ENCODE measurements around the gene CD38. TPM values are rescaled to one million over a fixed set of nuclear protein-coding genes. Genes with fewer than 3 reads are reported as not detected.
"Not testable (repeated sequence)": the region's sequence is repeated elsewhere in the genome, so short reads cannot be mapped to it uniquely, and the experiment has no call there.

The CD38 gene
- total and polyA plus RNA-seq, 2 experiments from 2014 or later, result not detected

DNA sequence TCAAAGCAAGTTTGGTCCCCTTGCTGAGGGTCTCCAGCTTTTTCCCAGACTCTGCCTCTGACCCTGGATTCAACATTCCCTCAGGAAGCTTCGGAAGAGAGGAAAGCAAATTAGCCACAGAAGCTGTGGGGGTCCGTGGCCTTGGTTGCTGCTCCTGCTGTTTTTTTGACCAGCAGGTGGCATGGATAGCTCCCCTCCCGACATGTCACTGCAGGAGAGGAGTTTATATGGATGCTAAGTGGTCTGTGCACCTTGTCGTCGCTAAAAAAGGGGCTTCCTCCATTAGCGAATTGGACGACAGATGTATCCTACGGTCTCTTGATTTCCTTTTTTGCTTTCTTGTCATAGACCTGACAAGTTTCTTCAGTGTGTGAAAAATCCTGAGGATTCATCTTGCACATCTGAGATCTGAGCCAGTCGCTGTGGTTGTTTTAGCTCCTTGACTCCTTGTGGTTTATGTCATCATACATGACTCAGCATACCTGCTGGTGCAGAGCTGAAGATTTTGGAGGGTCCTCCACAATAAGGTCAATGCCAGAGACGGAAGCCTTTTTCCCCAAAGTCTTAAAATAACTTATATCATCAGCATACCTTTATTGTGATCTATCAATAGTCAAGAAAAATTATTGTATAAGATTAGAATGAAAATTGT is 70.2 kb downstream of the CD38 start:
- no peak for DNase-seq (ENCODE audit: low read depth in 1 of 2, low spot score in 1 of 2)
- Histone ChIP-seq H3K36me3 (no peaks in the 10 kb centered on the region), H3K4me1 (ENCODE audit: low read depth) (no peaks in the 10 kb centered on the region), H3K27me3 (no peaks in the 10 kb centered on the region), H3K4me3 (no peak overlapping the region), H3K9me3 (ENCODE audit: low read depth) (no peaks in the 10 kb centered on the region), H3K27ac (no peak overlapping the region)
- TF ChIP-seq CTCF (IDR thresholded peaks at IDR 0.05; ENCODE audit: low read depth, low read length), result no peak

DNA sequence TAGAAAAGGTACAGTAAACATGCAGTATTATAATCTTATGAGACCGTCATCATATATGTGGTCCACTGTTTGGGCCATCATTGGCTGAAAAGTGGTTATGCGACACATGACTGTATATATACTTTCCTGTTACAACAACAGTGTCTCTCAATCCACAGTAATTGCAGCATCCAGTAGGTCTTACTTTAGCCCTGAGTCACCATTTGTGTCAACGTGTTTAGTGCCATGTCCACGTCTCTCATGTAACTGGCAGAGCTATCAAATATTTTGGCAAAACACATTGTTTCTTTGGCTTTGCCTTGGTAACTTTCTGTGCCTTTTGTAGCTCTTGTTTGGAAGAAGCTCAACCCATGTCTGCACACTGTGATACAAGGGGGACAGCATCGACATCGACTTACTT is 73.8 kb downstream of the CD38 start:
- TF ChIP-seq CTCF (IDR thresholded peaks at IDR 0.05; ENCODE audit: low read depth, low read length), result no peak
- no peaks in the 10 kb centered on the region for H3K9me3 ChIP-seq (ENCODE audit: low read depth)
- H3K4me1 ChIP-seq (ENCODE audit: low read depth), result no peaks in the 10 kb centered on the region
- H3K36me3 ChIP-seq, result no peaks in the 10 kb centered on the region
- H3K27me3 ChIP-seq, result no peaks in the 10 kb centered on the region
- H3K4me3 ChIP-seq, result no peak overlapping the region
- H3K27ac ChIP-seq, result no peak overlapping the region
- DNase-seq (ENCODE audit: low read depth in 1 of 2, low spot score in 1 of 2), result no peak

DNA sequence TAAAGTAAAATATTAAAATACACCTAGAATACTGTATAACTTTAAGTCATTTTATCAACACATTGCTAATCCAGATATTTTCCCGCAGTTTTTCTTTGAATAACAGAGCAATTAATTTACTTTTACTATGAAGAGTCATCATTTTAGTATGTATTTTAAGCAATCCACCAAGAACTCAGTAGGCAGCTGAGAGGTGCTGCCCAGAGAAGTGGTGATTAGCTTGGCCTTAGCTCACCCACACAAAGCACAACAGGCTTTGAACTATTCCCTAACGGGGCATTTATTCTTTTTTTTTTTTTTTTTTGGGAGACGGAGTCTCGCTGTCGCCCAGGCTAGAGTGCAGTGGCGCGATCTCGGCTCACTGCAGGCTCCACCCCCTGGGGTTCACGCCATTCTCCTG is 74.4 kb downstream of the CD38 start:
- Histone ChIP-seq H3K4me3 (no peak overlapping the region), H3K9me3 (ENCODE audit: low read depth) (no peaks in the 10 kb centered on the region), H3K27ac (no peak overlapping the region), H3K4me1 (ENCODE audit: low read depth) (no peaks in the 10 kb centered on the region), H3K36me3 (no peaks in the 10 kb centered on the region), H3K27me3 (no peaks in the 10 kb centered on the region)
- DNase-seq (ENCODE audit: low read depth in 1 of 2, low spot score in 1 of 2), result no peak
- TF ChIP-seq CTCF (IDR thresholded peaks at IDR 0.05; ENCODE audit: low read depth, low read length), result no peak

DNA sequence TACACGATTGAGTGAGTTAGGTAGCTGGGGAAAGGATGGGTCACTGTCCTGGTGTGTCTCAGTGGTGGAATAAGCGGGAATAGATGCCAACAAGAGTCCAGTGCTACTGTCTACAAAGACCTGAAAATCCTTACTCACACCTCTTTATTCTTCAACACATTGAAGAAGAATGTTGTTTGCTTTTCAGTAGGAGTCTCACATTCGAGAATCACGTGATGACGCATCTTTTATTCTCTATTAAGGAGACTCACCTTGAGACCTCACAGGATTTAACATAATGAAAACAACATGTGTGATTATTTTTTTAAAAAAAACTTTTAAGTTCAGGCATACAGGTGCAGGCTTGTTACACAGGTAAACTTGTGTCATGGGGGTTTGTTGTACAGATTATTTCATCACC is 75.2 kb downstream of the CD38 start:
- TF ChIP-seq CTCF (IDR thresholded peaks at IDR 0.05; ENCODE audit: low read depth, low read length), result no peak
- H3K27ac ChIP-seq, result no peak overlapping the region
- H3K4me3 ChIP-seq, result no peak overlapping the region
- no peak for DNase-seq (ENCODE audit: low read depth in 1 of 2, low spot score in 1 of 2)
- no peaks in the 10 kb centered on the region for H3K27me3 ChIP-seq
- H3K36me3 ChIP-seq, result no peaks in the 10 kb centered on the region
- no peaks in the 10 kb centered on the region for H3K4me1 ChIP-seq (ENCODE audit: low read depth)
- H3K9me3 ChIP-seq (ENCODE audit: low read depth), result no peaks in the 10 kb centered on the region

- TF ChIP-seq CTCF (IDR thresholded peaks at IDR 0.05; ENCODE audit: low read depth, low read length), result no peak
Measured at GRCh38 chr4:15855804-15856475, 77.8 kb downstream of the CD38 start.

GRCh38 chr4:15861198-15861597 is 83.1 kb downstream of the CD38 start:
- H3K36me3 ChIP-seq; H3K27me3 ChIP-seq; DNase-seq (ENCODE audit: low read depth in 1 of 2, low spot score in 1 of 2); H3K4me1 ChIP-seq (ENCODE audit: low read depth); H3K27ac ChIP-seq; H3K9me3 ChIP-seq (ENCODE audit: low read depth); H3K4me3 ChIP-seq: not testable (repeated sequence)

More at GRCh38 chr4:15855804-15856475, 77.8 kb downstream of the CD38 start:
- Histone ChIP-seq H3K36me3 (no peaks in the 10 kb centered on the region), H3K4me1 (ENCODE audit: low read depth) (no peaks in the 10 kb centered on the region), H3K27ac (no peak overlapping the region), H3K9me3 (ENCODE audit: low read depth) (no peaks in the 10 kb centered on the region), H3K4me3 (no peak overlapping the region), H3K27me3 (no peaks in the 10 kb centered on the region)
- no peak for DNase-seq (ENCODE audit: low read depth in 1 of 2, low spot score in 1 of 2)

Data from cardiac muscle cell (in vitro differentiated cells and primary cell).